GM12874 (cell line): ENCODE results near the gene ZNF320.

ENCODE experiments used
- TF ChIP-seq, protein P1 (sequence below): IDR thresholded peaks from 2 replicates; pipeline ENCODE4 v1.5.1; 2011; ENCODE audit warnings: low read depth, mild to moderate bottlenecking, control low read depth, low read length, moderate library complexity; ENCODE audit not compliant: insufficient read depth

The ZNF320 gene

DNA sequence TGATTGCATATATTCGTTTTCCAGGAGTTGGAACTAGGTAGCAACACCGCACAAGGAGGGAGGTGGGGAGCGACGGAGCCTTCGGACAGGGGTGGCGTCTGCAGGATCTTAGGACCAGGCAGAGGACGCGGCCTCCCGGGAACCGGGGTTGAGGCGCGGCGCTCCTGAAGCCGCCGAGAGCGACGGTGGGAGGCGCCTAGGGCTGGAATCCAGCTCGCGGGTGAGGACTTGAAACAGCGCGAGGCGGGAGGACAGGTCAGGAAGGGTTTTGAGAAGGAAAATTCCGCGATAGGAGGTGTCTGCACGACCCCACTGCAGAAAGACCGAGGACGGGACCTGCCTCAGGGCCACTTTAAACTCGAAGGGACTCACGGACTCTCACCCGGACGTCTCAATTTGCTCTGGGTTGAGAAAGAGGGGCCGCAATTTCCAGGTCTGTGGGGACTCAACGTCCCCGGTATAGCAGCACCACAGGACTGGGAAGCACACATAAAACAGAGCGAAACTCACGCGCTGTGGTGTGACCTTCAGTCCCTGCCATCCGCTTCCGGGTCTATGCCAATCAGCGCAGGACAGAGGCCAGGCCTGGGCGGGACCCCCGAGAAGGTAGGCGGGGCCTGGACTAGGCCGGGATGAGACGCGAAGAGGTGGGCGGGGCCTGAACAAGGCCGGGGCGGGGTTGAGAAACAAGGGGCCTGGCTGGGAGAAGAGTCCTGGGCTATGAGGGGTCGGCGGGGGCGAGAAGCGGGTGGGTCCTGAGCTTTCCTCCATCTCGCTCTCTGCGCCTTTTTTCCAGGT, at the start of gene ZNF320:
Gene ZNF320 (minus strand): TSS at position 498 of the 798 bp plus-strand sequence. CDS start 7,380 bp downstream, outside the sequence.
- TF ChIP-seq, protein P1, sequence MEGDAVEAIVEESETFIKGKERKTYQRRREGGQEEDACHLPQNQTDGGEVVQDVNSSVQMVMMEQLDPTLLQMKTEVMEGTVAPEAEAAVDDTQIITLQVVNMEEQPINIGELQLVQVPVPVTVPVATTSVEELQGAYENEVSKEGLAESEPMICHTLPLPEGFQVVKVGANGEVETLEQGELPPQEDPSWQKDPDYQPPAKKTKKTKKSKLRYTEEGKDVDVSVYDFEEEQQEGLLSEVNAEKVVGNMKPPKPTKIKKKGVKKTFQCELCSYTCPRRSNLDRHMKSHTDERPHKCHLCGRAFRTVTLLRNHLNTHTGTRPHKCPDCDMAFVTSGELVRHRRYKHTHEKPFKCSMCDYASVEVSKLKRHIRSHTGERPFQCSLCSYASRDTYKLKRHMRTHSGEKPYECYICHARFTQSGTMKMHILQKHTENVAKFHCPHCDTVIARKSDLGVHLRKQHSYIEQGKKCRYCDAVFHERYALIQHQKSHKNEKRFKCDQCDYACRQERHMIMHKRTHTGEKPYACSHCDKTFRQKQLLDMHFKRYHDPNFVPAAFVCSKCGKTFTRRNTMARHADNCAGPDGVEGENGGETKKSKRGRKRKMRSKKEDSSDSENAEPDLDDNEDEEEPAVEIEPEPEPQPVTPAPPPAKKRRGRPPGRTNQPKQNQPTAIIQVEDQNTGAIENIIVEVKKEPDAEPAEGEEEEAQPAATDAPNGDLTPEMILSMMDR: no peak

DNA sequence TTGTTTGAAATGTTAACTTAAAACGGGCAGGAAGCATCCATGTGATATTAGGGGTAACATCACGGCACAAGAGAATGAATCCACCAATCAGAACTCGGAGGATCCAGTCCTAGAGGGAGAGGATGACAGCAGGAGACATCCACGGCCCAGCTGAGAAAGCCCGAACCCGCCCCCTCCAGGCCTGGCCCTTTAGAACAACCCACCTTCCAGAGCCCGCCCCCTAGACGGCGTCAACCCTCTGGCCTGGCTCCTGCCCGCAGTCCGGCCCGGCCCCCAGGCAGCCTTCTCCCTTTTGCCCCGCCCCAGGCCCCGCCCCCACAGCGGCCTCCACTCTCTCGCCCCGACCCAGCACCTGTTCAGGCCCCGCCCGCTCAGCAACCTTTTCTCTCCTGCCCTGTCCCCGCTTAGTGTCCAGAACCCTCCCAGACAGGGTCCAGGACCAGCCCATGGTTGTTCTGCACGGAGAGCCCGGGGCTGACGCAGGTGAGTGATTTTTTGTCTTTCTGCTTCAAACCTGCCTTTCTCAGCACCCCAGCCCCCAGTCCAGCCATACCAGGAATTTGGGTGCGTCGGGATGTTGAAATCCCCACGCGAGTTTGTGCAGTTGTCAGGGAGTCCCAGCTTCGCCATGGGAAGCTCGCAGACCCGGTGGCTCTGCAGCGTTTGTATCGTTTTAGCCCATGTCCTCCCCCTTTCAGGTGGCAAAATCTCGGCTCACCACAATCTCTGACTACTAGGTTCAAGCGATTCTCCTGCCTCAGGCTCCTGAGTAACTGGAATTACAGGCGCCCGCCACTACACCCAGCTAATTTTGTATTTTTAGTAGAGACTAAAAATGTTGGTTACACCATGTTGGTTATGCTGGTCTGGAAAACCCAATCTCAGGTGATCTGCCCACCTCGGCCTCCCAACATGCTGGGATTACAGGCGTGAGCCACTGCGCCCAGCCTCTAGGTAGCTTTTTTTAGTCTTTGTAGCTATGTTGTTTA, 49.2 kb upstream of the ZNF320 start:
- TF ChIP-seq, protein P1: no peak

DNA sequence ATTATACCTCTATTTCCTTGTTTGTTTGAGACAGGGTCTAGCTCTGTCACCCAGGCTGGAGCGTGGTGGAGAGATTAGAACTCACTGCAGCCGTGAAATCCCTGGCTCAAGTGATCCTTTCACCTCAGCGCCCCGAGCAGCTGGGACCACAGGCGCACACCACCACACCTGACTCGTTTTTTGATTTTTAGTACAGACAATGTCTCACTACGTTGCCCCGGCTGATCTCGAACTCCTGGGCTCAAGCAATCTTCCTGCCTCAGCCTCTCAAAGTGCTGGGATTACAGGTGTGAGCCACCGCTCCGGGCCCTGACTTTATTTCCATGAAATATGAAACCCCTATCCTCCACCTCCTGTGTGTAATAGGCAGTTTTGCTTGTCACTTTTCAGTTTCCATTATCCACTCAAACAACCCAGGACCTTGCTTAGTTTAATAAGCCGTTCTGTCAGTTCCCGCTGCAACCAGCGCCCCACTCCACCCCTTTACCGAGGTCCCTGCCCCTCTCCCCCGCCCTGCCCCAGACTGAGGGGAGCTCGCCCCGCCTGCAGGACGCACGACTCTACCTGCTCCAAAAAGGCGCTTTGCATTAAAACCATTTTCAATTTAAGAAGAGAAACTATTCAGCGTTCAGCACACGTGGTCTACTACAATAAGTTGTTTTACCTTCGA, 48.4 kb upstream of the ZNF320 start:
- TF ChIP-seq, protein P1: no peak

DNA sequence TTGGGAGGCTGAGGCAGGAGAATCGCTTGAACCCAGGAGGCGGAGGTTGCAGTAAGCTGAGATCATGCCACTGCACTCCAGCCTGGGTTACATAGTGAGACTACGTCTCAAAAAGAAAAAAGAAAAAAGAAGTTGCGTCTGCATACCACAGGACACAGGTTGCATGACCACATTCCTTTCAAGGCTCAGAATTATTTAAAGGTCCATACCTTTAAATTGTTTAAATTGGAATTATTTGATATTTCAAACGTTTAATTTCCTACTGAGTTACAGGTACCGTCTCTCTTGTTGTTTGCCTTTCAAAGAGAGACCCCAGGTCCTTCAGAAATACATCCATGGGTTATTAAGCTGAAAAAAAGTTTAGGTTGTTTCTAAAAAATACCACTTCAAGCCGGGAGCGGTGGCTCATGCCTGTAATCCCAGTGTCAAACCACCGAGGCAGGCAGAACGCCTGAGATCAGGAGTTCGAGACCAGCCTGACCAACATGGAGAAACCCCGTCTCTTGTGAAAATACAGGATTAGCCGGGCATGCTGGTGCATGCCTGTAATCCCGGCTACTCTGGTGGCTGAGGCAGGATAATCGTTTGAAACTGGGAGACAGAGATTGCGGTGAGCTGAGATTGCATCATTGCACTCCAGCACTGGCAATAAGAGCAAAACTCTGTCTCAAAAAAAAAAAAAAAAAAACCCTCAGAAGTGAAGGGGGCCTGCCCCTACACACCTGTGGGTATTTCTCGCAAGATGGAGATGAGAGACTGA, 46.6 kb upstream of the ZNF320 start:
- TF ChIP-seq, protein P1: no peak

DNA sequence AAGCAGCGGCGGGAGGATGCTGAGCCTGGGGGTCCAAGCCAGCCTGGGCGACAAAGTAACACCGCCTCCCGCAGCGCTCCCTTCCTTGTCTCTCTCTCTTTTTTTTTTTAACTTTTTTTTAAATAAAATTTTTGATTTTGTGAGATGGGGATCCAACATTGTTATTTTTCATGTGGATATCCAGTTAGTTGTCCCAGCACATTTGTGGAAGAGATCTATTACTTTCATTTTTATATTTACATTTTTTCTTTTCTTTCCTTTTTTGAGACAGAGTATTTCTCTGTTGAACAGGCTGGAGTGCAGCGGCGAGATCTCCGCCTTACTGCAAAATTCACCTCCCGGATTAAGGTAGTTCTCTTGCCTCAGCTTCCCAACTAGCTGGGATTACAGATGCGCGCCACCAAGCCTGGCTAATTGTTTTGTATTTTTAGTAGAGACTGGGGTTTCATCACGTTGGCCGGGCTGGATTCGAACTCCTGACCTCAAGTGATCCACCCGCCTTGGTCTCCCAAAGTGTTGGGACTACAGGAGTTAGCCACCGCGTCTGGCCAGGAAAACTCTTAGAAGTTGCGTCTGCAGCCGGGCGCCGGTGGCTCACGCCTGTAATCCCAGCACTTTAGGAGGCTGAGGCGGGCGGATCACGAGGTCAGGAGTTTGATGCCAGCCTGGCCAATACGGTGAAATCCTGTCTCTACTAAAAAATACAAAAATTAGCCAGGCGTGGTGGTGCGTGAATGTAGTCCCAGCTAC, 45.9 kb upstream of the ZNF320 start:
- TF ChIP-seq, protein P1: no peak

DNA sequence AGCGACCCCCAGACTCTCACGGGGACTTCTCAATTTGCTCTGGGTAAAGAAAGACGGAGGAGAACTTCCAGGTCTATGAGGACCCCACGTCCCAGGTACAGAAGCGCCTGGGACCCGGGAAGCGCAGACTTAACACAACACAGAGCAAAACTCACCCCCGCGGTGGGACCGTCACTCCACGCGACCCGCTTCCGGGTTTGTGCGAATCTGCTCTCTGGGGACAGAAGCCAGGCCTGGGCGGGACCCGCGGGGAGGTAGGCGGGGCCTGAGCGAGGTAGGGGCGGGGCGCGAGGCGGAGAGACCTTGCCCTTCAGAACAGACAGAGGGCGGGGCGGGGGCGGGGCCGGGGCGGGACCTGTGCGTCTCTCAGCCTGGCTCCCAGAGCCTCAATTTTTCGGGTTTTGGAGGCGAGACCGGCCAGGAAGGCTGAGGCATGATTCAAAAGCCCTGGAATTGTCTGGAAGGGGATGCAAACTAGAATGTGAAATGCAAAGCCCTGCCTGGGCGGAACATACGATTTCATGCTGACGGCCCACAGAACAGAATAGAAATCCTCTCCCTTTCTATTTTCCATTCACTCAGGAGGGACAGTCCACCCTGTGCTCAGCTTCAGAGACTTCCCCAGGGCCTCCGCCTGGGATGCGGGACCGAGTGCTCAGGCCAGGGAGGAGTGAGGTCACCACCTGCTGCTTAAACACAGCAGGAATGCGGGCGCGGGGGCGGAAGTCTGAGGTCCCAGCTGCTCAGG, 45.1 kb upstream of the ZNF320 start:
- TF ChIP-seq, protein P1: no peak
